Measurements from ENCODE around the gene PALM3. TPM values are rescaled to one million over a fixed set of nuclear protein-coding genes. Genes with fewer than 3 reads are reported as not detected.

The PALM3 gene, protein sequence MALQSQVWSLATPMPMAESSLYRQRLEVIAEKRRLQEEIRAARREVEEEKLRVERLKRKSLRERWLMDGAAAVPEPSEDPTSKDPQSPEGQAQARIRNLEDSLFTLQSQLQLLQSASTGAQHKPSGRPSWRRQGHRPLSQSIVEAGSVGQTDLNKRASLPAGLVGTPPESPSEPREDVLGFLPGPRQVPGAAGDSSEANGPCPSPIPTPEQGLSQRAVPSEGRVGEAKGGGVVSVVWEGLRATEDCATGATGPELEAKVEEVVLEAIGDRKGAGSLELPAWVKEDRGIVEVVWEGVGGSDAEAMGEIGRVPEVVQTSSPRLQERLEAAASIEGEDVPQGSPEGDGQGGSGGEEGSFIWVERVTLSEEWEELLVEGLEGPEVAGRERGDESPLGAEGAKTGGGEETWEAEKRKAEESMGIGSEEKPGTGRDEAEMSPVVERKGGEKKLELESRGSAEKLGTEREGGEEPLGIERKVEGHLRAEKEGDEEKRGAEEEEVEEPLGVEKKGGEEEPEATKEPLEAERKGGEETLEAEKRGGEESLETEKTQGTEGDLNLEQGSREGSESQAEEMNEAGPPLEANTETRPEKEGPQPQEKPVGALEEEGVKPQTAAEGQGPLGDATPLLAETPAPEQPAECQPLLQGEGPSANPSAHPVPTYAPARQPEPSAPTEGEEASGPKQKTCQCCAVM
- total RNA-seq (2014; rRNA removed; shearing (Covaris generic)): 8.1 and 9.4 TPM in 2 replicates

DNA sequence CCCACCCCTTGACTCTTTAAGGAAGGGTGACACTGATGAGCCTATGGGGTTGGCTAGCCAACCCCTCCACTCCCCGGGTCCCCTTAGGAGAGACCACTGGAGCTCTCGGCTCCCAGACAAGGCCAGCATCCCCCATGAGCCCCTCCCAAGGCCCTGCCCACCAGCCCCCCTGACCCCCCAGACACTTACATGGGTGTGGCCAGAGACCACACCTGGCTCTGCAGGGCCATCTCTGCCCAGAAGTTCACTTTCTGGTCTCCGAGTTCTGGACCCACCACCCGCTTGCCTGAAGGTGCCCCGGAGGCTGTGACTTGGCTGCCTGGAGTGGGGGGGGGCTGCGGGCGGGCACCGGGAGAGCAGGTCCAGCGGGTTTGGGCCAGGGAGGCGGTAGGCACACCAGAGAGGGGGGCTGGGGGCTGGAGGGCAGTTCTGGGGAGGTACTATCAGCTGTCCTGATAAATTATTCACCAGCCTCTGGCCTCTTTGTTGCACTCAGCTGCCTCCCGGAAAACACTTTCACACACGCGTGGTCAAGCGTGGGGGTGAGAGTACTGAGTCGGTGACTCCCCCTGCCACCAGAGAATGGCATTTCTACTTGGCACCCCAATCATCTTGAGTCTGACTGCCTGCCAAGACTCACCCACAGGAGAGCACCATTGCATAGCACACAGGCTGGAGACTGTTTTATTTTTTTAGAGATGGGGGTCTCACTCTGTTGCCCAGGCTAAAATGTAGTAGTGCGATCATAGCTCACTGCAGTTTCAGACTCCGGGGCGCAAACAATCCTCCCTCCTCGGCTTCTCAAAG is at the start of gene PALM3:
Gene PALM3, minus strand, starts transcription at position 326 of the 807 bp plus-strand sequence. Its CDS starts 96 bp downstream, at position 230.
- Histone ChIP-seq H3K4me3 (ENCODE audit: insufficient read depth, low read depth, low read length) (no peak within 1 kb of the TSS), H3K36me3 (replicated peaks; ENCODE audit: control insufficient read depth, insufficient read depth, low read length) (no peaks in the 10 kb centered on the region), H3K27me3 (ENCODE audit: control insufficient read depth, insufficient read depth, low read length) (peaks cover 22% of the 10 kb centered on the region)
- DNase-seq: peak; percentile 38

DNA sequence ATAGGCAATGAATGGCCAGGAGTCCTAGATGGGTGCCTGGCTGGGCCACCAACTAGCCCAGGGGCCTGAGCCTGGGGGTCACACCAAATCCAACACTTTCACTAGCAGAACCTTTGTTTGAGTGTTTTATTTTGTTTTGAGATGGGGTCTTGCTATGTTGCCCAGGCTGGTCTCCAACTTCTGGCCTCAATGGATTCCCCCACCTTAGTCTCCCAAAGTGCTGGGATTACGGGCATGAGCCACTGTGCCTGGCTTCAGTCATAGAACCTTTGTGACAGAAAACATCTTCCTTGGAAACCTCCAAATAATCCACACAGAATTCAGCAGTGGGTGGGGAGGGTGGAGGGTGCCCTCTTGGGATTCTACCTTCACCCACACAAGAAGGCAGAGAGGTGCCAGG is 49.6 kb upstream of the PALM3 start:
- H3K27me3 ChIP-seq (ENCODE audit: control insufficient read depth, insufficient read depth, low read length): no peaks in the 10 kb centered on the region
- no peaks in the 10 kb centered on the region for H3K36me3 ChIP-seq (replicated peaks; ENCODE audit: control insufficient read depth, insufficient read depth, low read length)
- no peak for DNase-seq
- H3K4me3 ChIP-seq (ENCODE audit: insufficient read depth, low read depth, low read length): no peak overlapping the region

DNA sequence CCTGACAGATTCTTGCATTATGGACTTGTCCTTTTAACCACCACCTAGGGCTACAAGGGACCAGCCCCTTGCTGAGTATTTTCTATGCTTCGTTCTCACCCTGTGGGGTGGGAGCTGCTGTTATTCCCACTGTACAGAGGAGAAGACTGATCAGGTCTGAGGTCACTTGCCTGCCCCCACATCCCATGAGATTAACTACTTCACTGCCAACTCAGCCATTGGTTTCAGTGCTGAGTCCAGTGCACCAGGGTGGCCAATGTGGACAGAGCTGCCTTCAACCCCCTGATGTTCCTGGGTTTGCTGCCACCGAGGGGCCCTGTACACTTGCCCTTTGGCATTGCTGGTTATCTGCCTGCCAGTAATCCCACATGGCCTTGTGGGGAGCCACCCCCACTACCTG is 48.8 kb upstream of the PALM3 start:
- peak; percentile 37 for DNase-seq
- Histone ChIP-seq H3K4me3 (ENCODE audit: insufficient read depth, low read depth, low read length) (no peak overlapping the region), H3K36me3 (replicated peaks; ENCODE audit: control insufficient read depth, insufficient read depth, low read length) (no peaks in the 10 kb centered on the region), H3K27me3 (ENCODE audit: control insufficient read depth, insufficient read depth, low read length) (no peaks in the 10 kb centered on the region)

DNA sequence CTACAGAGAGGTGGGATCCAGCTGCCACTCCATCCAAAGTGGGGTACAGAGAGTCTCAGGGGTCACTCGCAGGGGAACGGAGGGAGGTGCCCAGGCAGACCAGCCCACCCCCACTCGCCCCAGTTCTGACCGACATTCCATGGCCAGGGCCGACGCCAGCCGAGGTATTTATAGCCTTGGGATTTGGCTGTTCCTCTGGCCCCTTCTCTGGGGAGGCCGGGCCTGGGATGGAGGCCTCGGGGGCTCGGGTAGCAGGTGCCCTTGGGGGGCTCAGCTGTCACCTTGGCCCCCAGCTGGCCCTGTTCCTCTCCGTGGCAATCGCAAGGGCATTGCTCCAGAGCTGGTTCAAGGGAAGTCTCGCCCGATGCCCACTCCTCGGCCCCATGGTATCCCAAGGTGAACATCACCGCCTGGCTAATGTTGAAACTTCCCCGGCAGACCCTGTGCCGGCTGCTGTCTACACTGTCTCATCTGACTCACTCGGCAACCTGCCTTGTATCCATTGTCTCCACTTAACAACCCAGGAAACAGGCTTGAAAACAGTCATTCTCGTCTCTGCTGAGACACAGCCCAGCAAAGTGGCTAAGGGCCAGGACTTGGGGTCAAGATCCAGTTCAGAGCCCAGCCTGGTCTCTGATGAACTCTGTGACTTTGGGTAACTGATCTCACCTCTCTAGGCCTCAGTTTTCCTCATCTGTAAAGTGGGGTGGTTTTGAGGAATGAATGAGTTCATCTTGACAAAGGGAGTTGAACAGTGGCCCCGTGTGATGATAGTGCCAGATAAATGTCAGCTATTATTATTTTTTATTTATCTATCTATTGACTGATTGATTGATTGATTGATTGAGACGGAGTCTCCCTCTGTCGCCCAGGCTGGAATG is 45.9 kb upstream of the PALM3 start:
- Histone ChIP-seq H3K27me3 (ENCODE audit: control insufficient read depth, insufficient read depth, low read length) (no peaks in the 10 kb centered on the region), H3K36me3 (replicated peaks; ENCODE audit: control insufficient read depth, insufficient read depth, low read length) (no peaks in the 10 kb centered on the region; the same call in 1 of the 2 replicates), H3K4me3 (ENCODE audit: insufficient read depth, low read depth, low read length) (no peak overlapping the region)
- DNase-seq: peak; percentile 50

DNA sequence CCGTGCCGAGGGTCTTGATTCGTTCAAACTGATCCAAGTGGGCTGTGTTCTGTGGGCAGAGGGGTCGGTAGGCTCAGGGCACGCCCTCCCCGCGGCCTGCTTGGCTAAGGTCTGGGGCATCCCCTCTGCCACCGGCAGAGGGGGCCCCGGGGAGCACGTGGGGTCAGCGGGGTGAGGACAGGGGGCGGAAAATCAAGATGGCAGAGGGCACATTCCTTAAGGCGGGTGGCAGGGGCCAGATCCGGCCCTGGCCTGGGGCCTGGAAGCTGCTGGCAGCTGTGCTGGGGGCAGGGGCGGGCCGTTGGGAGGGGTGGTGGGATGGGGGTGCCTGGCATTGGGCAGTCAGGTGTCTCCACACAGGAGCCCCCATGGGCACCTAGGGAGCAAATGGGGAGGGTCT is 45.0 kb upstream of the PALM3 start:
- Histone ChIP-seq H3K36me3 (replicated peaks; ENCODE audit: control insufficient read depth, insufficient read depth, low read length) (no peaks in the 10 kb centered on the region; the same call in 1 of the 2 replicates), H3K4me3 (ENCODE audit: insufficient read depth, low read depth, low read length) (no peak overlapping the region), H3K27me3 (ENCODE audit: control insufficient read depth, insufficient read depth, low read length) (no peaks in the 10 kb centered on the region)
- peak; percentile 75 for DNase-seq

DNA sequence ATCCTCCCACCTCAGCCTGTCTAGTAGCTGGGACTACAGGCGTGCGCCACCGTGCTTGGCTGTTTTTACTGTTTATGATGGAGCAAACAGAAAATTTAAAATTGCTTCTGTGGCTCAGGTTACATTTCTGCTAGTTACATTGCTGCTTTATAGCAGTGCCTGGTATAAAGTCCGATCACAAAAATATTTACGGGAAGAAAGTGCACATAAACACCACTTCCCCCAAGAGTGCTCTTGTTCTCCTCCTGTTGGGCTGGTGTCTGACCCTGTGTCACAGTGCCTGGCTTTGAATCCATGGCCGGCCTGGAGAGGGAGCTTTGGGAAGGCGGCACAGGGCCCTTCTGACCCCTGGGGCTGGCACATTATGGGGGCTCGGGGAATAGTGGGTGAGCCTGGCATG is 43.8 kb upstream of the PALM3 start:
- no peaks in the 10 kb centered on the region for H3K27me3 ChIP-seq (ENCODE audit: control insufficient read depth, insufficient read depth, low read length)
- no peak overlapping the region for H3K4me3 ChIP-seq (ENCODE audit: insufficient read depth, low read depth, low read length)
- no peaks in the 10 kb centered on the region; the same call in none of the 2 replicates for H3K36me3 ChIP-seq (replicated peaks; ENCODE audit: control insufficient read depth, insufficient read depth, low read length)
- peak; percentile 37 for DNase-seq

DNA sequence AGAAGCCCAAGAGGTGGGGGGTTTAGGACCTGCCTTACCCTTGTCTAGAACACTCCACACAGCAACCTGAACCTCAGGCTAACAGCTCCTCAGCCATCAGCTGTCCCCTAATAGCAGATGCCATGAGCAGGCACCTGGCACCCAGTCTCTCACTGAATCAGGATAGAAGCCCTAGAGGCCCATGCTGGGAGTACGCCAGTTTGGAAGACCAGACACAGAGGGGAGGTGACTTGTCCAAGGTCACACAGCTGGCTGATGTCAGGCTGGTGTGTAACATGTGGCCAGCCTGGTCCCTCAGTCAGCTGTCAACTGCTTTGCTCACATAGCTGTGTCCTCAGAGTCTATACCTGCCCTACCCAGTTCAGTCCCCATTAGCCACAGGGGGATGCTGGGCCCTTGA is 41.4 kb upstream of the PALM3 start:
- no peak overlapping the region for H3K4me3 ChIP-seq (ENCODE audit: insufficient read depth, low read depth, low read length)
- H3K27me3 ChIP-seq (ENCODE audit: control insufficient read depth, insufficient read depth, low read length): no peaks in the 10 kb centered on the region
- no peak for DNase-seq
- H3K36me3 ChIP-seq (replicated peaks; ENCODE audit: control insufficient read depth, insufficient read depth, low read length): no peaks in the 10 kb centered on the region; the same call in none of the 2 replicates

DNA sequence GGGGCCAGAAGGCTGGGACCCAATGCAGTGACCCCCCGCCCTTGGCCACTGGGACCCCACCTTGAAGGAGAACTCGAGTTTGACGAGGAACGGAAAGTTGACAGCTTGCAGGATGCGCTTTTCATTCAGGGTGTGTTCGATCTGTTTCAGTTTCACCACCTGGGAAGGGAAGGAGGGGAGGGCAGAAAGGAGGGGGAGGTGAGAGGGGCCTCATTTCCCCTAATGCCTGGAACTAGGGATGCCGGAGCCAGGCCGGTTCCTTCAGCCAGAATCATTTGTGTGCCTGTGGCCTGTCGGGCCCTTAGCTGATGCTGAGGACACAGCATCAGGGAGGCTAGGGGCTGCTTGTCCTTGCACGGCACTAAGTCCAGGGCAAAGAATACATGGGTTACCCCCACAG is 40.9 kb upstream of the PALM3 start:
- Histone ChIP-seq H3K36me3 (replicated peaks; ENCODE audit: control insufficient read depth, insufficient read depth, low read length) (no peaks in the 10 kb centered on the region; the same call in none of the 2 replicates), H3K4me3 (ENCODE audit: insufficient read depth, low read depth, low read length) (no peak overlapping the region), H3K27me3 (ENCODE audit: control insufficient read depth, insufficient read depth, low read length) (no peaks in the 10 kb centered on the region)
- DNase-seq: no peak

DNA sequence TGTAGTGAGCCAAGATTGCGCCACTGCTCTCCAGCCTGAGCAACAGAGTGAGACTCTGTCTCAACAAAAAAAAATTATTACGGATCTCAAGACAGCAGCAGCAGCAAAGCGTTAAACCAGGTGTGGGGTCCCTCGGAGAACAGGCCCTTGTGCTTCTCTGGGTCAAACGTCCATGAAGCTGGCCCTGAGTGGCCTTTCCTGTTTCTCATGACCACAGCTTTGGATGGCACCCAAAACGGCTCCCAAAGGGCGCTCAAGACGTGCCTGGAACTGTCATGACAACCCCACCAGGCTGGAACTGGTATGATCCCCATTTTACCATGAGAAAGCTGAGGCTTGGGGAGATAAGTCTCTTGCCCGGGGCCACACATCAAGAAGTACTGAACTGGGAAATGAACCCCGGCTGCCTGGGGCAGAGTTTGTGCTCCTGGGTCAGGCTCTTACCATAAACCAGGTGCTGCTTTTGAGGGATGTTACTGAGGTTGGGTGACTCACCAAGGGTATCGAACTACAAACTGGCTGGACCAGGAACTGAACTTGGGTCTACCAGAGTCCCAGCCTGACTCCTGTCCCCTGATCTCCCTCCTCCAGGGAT is 40.3 kb upstream of the PALM3 start:
- DNase-seq: no peak
- no peak overlapping the region for H3K4me3 ChIP-seq (ENCODE audit: insufficient read depth, low read depth, low read length)
- no peaks in the 10 kb centered on the region for H3K27me3 ChIP-seq (ENCODE audit: control insufficient read depth, insufficient read depth, low read length)
- no peaks in the 10 kb centered on the region; the same call in none of the 2 replicates for H3K36me3 ChIP-seq (replicated peaks; ENCODE audit: control insufficient read depth, insufficient read depth, low read length)

DNA sequence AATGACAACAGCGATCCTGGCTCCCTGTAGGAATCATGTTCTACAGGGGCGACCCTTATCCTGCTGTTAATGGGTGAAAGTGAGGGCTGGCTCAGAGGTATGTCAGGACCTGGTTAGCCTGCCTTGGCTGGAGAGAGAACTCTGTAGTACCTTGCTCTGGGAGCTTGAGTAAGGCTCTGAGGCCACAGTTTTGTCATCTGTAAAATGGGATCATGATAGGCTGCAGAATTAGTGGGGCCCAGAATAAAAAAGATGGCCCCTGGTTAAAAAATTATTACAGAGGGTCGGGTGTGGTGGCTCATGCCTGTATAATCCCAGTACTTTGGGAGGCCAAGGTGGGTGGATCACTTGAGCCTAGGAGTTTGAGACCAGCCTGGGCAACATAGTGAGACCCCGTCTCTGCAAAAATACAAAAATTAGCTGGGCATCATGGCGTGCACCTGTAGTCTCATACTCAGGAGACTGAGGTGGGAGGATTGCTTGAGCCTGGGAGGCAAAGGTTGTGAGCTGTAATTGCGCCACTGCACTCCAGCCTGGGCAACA is 39.2 kb upstream of the PALM3 start:
- Histone ChIP-seq H3K27me3 (ENCODE audit: control insufficient read depth, insufficient read depth, low read length) (no peaks in the 10 kb centered on the region), H3K36me3 (replicated peaks; ENCODE audit: control insufficient read depth, insufficient read depth, low read length) (peaks cover 1% of the 10 kb centered on the region), H3K4me3 (ENCODE audit: insufficient read depth, low read depth, low read length) (no peak overlapping the region)
- DNase-seq: no peak

DNA sequence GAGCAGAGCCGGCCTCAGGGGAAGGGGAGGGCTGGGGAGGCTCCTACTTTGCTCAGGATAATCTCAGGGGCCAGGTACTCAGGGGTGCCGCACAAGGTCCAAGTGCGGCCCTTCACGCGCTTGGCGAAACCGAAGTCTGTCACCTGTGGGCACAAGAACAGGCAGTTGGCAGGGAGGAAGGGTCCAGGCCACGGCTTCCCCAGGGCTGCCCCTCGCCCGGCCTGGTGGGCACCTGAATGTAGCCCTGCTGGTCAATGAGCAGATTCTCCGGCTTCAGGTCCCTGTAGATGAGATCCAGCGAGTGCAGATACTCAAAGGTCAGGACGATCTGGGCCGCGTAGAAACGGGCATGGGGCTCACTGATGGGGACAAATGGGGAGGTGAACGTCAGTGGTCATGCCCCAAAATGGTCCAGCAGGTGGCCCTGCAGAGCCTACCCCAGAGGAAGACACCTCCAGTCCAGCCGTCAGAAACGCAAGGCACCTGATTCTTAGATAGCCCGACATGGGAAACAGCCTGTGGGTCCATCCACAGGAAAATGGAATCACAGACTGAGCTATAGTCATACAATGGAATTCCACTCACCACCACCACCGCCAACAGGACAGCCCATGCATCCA is 35.8 kb upstream of the PALM3 start:
- peak; percentile 71 for DNase-seq

DNA sequence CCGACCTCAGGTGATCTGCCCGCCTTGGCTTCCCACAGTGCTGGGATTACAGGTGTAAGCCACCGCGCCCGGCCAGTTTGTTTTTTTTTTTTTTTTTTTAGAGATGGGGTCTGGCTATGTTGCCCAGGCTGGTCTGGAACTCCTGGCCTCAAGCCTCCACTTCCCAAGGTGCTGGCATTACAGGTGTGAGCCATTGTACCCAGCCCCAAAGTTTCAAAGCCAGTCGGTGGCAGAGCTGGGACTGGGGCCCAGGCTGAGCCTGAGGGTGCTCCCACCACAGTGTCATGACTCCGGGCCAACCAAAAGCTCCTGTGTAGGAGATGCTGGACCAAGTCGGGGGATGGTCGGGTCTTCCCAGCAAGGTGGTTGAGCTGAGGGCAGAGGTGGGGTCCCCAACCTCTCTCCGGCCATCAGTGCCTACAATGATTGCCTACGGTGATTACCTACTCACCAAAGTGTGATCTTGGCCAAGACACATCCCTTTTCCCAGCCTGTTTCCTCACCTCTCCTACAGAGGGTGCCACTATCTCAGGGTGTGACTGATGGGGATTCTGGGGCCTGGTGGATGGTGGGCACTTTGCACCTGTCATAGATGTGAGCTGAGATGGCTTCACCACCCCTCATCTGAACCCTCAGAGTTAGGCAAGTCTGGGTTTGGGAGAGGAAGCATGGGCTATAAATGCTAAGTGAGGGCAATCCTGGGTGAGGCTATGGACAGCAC is 34.6 kb upstream of the PALM3 start:
- peak; percentile 65 for DNase-seq
- H3K27me3 ChIP-seq (ENCODE audit: control insufficient read depth, insufficient read depth, low read length): no peaks in the 10 kb centered on the region
- no peak overlapping the region for H3K4me3 ChIP-seq (ENCODE audit: insufficient read depth, low read depth, low read length)
- peaks cover 1% of the 10 kb centered on the region; the same call in 1 of the 2 replicates for H3K36me3 ChIP-seq (replicated peaks; ENCODE audit: control insufficient read depth, insufficient read depth, low read length)

More for the DNA sequence above, 35.8 kb upstream of the PALM3 start:
- H3K27me3 ChIP-seq (ENCODE audit: control insufficient read depth, insufficient read depth, low read length): no peaks in the 10 kb centered on the region
- H3K4me3 ChIP-seq (ENCODE audit: insufficient read depth, low read depth, low read length): no peak overlapping the region
- H3K36me3 ChIP-seq (replicated peaks; ENCODE audit: control insufficient read depth, insufficient read depth, low read length): peaks cover 1% of the 10 kb centered on the region; the same call in 1 of the 2 replicates
